ENCODE data around the gene AFAP1L2. TPM values are rescaled to one million over a fixed set of nuclear protein-coding genes. Genes with fewer than 3 reads are reported as not detected.

Gene AFAP1L2
- polyA plus RNA-seq, 4 donors: 1.1 to 7.7 (median 3.3) TPM

DNA sequence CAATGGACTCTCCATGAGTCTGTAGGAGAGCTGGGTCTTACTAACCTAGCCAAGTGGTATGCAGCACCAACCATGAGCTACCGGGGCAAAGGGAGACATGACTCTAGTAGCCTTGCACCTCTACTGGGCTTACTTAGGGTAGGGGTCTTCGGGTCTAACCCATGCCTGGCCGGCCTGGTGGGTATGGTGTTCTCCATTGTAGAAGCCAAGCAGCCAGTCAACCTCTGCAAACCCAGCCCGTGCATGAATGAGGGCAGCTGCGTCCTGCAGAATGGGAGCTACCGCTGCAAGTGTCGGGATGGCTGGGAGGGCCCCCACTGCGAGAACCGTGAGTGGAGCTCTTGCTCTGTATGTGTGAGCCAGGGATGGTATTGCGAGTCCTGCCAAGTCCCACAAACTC lies 114.3 kb downstream of the AFAP1L2 start:
- Histone ChIP-seq H3K27me3 (ENCODE audit: control insufficient read depth in 3 of 3, insufficient read depth in 3 of 3, low read length in 3 of 3) (no peaks in the 10 kb centered on the region), H3K27ac (ENCODE audit: low read depth in 1 of 3, low read length in 2 of 3) (no peak overlapping the region), H3K36me3 (ENCODE audit: control insufficient read depth in 3 of 3, insufficient read depth in 2 of 3, low read depth in 1 of 3, low read length in 3 of 3) (peaks cover 0 to 20% (median 0%) of the 10 kb centered on the region in 3 donors), H3K9me3 (ENCODE audit: control insufficient read depth in 2 of 2, insufficient read depth in 1 of 2, low read depth in 1 of 2, low read length in 1 of 2) (peaks cover 0 to 2% of the 10 kb centered on the region in 2 donors), H3K4me1 (ENCODE audit: control insufficient read depth in 3 of 3, insufficient read depth in 2 of 3, low read depth in 1 of 3, low read length in 2 of 3) (no peaks in the 10 kb centered on the region), H3K4me3 (ENCODE audit: low read depth in 1 of 3, low read length in 3 of 3) (no peak overlapping the region)
- 92 to 95% (median 94%) methylated on average over 10 of the region's 10 CpGs for WGBS, 3 donors
- DNase-seq: no peak
- FAIRE-seq: no peak

DNA sequence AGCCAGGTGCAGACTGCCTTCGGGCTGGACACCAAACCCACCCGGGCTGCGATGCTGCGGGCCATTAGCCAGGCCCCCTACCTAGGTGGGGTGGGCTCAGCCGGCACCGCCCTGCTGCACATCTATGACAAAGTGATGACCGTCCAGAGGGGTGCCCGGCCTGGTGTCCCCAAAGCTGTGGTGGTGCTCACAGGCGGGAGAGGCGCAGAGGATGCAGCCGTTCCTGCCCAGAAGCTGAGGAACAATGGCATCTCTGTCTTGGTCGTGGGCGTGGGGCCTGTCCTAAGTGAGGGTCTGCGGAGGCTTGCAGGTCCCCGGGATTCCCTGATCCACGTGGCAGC lies 115.2 kb downstream of the AFAP1L2 start:
- Histone ChIP-seq H3K9me3 (ENCODE audit: control insufficient read depth in 2 of 2, insufficient read depth in 1 of 2, low read depth in 1 of 2, low read length in 1 of 2) (no peaks in the 10 kb centered on the region), H3K4me3 (ENCODE audit: low read depth in 1 of 3, low read length in 3 of 3) (no peak overlapping the region), H3K36me3 (ENCODE audit: control insufficient read depth in 3 of 3, insufficient read depth in 2 of 3, low read depth in 1 of 3, low read length in 3 of 3) (peaks cover 0 to 20% (median 0%) of the 10 kb centered on the region in 3 donors), H3K27ac (ENCODE audit: low read depth in 1 of 3, low read length in 2 of 3) (no peak overlapping the region), H3K4me1 (ENCODE audit: control insufficient read depth in 3 of 3, insufficient read depth in 2 of 3, low read depth in 1 of 3, low read length in 2 of 3) (no peaks in the 10 kb centered on the region), H3K27me3 (ENCODE audit: control insufficient read depth in 3 of 3, insufficient read depth in 3 of 3, low read length in 3 of 3) (no peaks in the 10 kb centered on the region)
- 93 to 94% (median 93%) methylated on average over 16 of the region's 16 CpGs for WGBS, 3 donors
- FAIRE-seq (no peak), DNase-seq (no peak)

DNA sequence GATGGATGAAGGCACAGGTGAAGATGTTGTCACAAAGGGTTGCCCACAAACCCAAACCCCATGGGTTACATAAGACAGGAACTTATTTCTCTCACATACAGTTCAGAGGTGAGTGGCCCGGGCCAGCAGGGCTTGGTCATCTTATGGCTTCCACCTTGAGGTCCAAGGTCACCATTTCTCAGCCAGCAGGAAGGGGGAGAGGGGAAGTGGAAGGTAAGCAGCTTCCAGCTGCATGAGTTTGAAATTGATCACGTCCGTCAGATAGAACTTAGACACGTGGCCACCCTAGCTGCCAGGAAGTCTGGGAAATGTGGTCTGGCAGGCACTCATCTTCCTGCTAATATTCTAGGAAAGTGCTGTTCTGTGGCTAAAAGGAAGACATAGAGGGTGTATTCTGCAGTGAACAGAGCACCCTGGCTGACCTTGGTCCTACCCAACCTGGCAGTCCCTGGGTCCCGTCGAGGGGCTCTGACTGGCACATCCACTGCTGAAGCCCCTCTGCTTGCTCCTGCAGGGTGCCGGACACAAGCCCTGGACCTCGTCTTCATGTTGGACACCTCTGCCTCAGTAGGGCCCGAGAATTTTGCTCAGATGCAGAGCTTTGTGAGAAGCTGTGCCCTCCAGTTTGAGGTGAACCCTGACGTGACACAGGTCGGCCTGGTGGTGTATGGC lies 115.7 kb downstream of the AFAP1L2 start:
- no peaks in the 10 kb centered on the region for H3K27me3 ChIP-seq (ENCODE audit: control insufficient read depth in 3 of 3, insufficient read depth in 3 of 3, low read length in 3 of 3)
- 75 to 84% (median 79%) methylated on average over 11 of the region's 11 CpGs for WGBS, 3 donors
- no peaks in the 10 kb centered on the region for H3K9me3 ChIP-seq (ENCODE audit: control insufficient read depth in 2 of 2, insufficient read depth in 1 of 2, low read depth in 1 of 2, low read length in 1 of 2)
- H3K27ac ChIP-seq (ENCODE audit: low read depth in 1 of 3, low read length in 2 of 3): no peak overlapping the region
- DNase-seq (no peak), FAIRE-seq (no peak)
- peaks cover 0 to 20% (median 0%) of the 10 kb centered on the region in 3 donors for H3K36me3 ChIP-seq (ENCODE audit: control insufficient read depth in 3 of 3, insufficient read depth in 2 of 3, low read depth in 1 of 3, low read length in 3 of 3)
- H3K4me1 ChIP-seq (ENCODE audit: control insufficient read depth in 3 of 3, insufficient read depth in 2 of 3, low read depth in 1 of 3, low read length in 2 of 3): no peaks in the 10 kb centered on the region
- H3K4me3 ChIP-seq (ENCODE audit: low read depth in 1 of 3, low read length in 3 of 3): no peak overlapping the region

DNA sequence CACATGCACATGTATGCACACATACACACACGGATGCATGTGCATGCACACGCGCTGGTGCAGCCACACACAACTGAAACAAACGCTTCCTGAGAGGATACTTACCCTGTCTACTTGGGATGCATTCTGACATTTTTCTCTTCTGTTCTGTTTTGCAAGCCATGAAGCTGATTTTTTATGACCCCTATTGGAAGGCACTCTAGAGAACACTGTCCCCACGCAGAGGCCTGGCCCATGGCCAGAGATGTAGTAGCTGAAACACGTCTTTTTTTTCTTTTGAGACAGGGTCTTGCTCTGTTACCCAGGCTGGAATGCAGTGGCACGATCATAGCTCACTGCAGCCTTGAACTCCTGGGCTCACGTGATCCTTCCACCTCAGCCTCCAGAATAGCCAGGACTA lies 117.4 kb downstream of the AFAP1L2 start:
- H3K9me3 ChIP-seq (ENCODE audit: control insufficient read depth in 2 of 2, insufficient read depth in 1 of 2, low read depth in 1 of 2, low read length in 1 of 2): no peaks in the 10 kb centered on the region
- H3K36me3 ChIP-seq (ENCODE audit: control insufficient read depth in 3 of 3, insufficient read depth in 2 of 3, low read depth in 1 of 3, low read length in 3 of 3): peaks cover 0 to 20% (median 0%) of the 10 kb centered on the region in 3 donors
- no peak overlapping the region for H3K27ac ChIP-seq (ENCODE audit: low read depth in 1 of 3, low read length in 2 of 3)
- whole genome bisulfite sequencing, 3 donors: 71 to 76% (median 73%) methylated on average over 8 of the region's 8 CpGs
- no peak overlapping the region for H3K4me3 ChIP-seq (ENCODE audit: low read depth in 1 of 3, low read length in 3 of 3)
- FAIRE-seq (no peak), DNase-seq (no peak)
- H3K27me3 ChIP-seq (ENCODE audit: control insufficient read depth in 3 of 3, insufficient read depth in 3 of 3, low read length in 3 of 3): no peaks in the 10 kb centered on the region
- no peaks in the 10 kb centered on the region for H3K4me1 ChIP-seq (ENCODE audit: control insufficient read depth in 3 of 3, insufficient read depth in 2 of 3, low read depth in 1 of 3, low read length in 2 of 3)

DNA sequence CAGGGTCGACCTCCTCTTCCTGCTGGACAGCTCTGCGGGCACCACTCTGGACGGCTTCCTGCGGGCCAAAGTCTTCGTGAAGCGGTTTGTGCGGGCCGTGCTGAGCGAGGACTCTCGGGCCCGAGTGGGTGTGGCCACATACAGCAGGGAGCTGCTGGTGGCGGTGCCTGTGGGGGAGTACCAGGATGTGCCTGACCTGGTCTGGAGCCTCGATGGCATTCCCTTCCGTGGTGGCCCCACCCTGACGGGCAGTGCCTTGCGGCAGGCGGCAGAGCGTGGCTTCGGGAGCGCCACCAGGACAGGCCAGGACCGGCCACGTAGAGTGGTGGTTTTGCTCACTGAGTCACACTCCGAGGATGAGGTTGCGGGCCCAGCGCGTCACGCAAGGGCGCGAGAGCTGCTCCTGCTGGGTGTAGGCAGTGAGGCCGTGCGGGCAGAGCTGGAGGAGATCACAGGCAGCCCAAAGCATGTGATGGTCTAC lies 118.3 kb downstream of the AFAP1L2 start:
- Histone ChIP-seq H3K9me3 (ENCODE audit: control insufficient read depth in 2 of 2, insufficient read depth in 1 of 2, low read depth in 1 of 2, low read length in 1 of 2) (no peaks in the 10 kb centered on the region), H3K27ac (ENCODE audit: low read depth in 1 of 3, low read length in 2 of 3) (no peak overlapping the region), H3K27me3 (ENCODE audit: control insufficient read depth in 3 of 3, insufficient read depth in 3 of 3, low read length in 3 of 3) (no peaks in the 10 kb centered on the region), H3K36me3 (ENCODE audit: control insufficient read depth in 3 of 3, insufficient read depth in 2 of 3, low read depth in 1 of 3, low read length in 3 of 3) (peaks cover 0 to 15% (median 0%) of the 10 kb centered on the region in 3 donors), H3K4me1 (ENCODE audit: control insufficient read depth in 3 of 3, insufficient read depth in 2 of 3, low read depth in 1 of 3, low read length in 2 of 3) (no peaks in the 10 kb centered on the region), H3K4me3 (ENCODE audit: low read depth in 1 of 3, low read length in 3 of 3) (no peak overlapping the region)
- DNase-seq: no peak
- FAIRE-seq: no peak
- WGBS, 3 donors: 90 to 95% (median 91%) methylated on average over 31 of the region's 31 CpGs

DNA sequence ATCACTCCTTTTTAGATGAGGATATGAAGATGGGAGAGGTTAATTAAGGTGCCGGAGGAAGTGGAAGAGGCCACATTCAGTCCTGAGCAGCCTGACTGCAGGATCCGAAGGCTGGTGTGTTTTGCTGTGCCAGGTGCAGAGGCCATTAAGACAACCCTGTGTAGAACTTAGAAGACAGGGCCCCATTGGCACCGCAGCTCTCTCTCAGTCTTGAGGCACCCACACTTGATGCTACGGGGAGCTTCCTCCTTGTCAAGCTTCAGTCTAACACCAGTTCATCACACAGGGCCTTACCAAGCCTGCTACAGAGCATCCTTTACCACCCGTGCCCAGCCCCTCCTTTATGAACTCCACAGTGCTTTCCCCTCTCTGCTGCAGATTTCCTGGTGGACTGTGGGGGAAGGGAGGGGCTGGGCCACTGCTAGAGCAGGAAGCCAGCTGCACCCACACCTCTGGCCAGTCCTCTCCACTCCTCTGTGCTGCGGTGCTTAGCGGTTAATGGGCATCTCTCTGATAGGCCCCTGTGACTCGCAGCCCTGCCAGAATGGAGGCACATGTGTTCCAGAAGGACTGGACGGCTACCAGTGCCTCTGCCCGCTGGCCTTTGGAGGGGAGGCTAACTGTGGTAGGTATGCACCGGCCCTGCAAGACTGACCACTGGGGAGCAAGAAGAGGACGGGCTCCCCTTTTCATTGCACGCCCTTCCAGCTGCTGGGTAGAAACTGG lies 119.8 kb downstream of the AFAP1L2 start:
- Histone ChIP-seq H3K9me3 (ENCODE audit: control insufficient read depth in 2 of 2, insufficient read depth in 1 of 2, low read depth in 1 of 2, low read length in 1 of 2) (no peaks in the 10 kb centered on the region), H3K4me3 (ENCODE audit: low read depth in 1 of 3, low read length in 3 of 3) (no peak overlapping the region), H3K27me3 (ENCODE audit: control insufficient read depth in 3 of 3, insufficient read depth in 3 of 3, low read length in 3 of 3) (no peaks in the 10 kb centered on the region), H3K27ac (ENCODE audit: low read depth in 1 of 3, low read length in 2 of 3) (no peak overlapping the region), H3K36me3 (ENCODE audit: control insufficient read depth in 3 of 3, insufficient read depth in 2 of 3, low read depth in 1 of 3, low read length in 3 of 3) (peaks cover 0 to 8% (median 0%) of the 10 kb centered on the region in 3 donors), H3K4me1 (ENCODE audit: control insufficient read depth in 3 of 3, insufficient read depth in 2 of 3, low read depth in 1 of 3, low read length in 2 of 3) (no peaks in the 10 kb centered on the region)
- 79 to 89% (median 79%) methylated on average over 13 of the region's 13 CpGs for whole genome bisulfite sequencing, 3 donors
- DNase-seq (no peak), FAIRE-seq (no peak)

DNA sequence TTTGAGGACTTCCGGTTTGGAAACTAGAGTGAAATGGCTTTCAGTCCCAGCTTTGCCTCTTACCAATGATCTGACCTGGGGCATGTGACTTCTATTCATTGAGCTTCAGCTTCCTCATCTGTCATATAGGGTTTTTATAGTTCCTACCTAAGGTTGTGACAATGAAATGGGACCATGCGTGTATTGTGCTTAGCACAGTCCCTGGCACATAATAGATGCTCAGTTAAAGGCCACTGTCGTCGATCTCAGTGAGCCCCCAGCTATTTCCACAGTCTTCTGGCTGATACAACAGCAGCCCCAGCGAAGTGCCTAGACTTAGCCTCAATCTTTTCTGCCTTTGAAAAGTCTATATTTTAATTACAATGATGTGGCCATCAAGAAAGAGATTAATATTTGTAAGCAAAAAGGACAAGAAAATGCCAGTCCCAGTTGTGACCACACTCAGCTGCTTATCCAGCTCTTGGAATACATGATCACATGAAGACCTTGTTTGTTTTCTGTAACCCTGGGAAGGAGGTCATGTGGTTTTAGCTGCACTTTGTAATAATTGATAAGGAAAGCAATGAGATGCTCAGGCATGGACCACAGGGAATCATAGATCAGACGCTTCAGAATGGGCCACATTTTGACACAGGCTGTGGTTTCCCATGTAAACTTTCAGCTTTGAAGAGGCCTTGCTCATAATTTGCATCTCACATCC lies 120.6 kb downstream of the AFAP1L2 start:
- Histone ChIP-seq H3K9me3 (ENCODE audit: control insufficient read depth in 2 of 2, insufficient read depth in 1 of 2, low read depth in 1 of 2, low read length in 1 of 2) (no peaks in the 10 kb centered on the region), H3K36me3 (ENCODE audit: control insufficient read depth in 3 of 3, insufficient read depth in 2 of 3, low read depth in 1 of 3, low read length in 3 of 3) (peaks cover 0 to 2% (median 0%) of the 10 kb centered on the region in 3 donors), H3K27me3 (ENCODE audit: control insufficient read depth in 3 of 3, insufficient read depth in 3 of 3, low read length in 3 of 3) (no peaks in the 10 kb centered on the region), H3K4me3 (ENCODE audit: low read depth in 1 of 3, low read length in 3 of 3) (no peak overlapping the region), H3K4me1 (ENCODE audit: control insufficient read depth in 3 of 3, insufficient read depth in 2 of 3, low read depth in 1 of 3, low read length in 2 of 3) (no peaks in the 10 kb centered on the region), H3K27ac (ENCODE audit: low read depth in 1 of 3, low read length in 2 of 3) (no peak overlapping the region)
- WGBS, 3 donors: 83 to 86% (median 85%) methylated on average over 6 of the region's 6 CpGs
- FAIRE-seq (no peak), DNase-seq (no peak)

DNA sequence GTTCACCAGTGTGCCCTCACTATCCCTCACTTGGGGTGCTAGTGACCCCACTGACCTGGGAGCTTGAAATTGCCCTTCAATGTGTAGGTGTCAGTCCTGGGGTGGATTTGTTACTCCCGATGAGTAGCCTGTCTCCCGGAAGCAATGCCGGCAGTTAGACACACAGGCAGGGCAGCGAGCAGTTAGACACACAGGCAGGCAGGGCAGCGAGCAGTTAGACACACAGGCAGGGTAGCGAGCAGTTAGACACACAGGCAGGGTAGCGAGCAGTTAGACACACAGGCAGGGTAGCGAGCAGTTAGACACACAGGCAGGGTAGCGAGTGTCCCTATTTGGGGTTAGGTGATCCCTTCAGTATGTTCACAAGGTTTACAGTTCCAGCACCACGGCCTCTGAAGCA lies 121.2 kb downstream of the AFAP1L2 start:
- 93 to 98% (median 94%) methylated on average over 10 of the region's 10 CpGs for WGBS, 3 donors
- no peak for FAIRE-seq
- no peak for DNase-seq
- Histone ChIP-seq H3K27me3 (ENCODE audit: control insufficient read depth in 3 of 3, insufficient read depth in 3 of 3, low read length in 3 of 3) (no peaks in the 10 kb centered on the region), H3K4me1 (ENCODE audit: control insufficient read depth in 3 of 3, insufficient read depth in 2 of 3, low read depth in 1 of 3, low read length in 2 of 3) (no peaks in the 10 kb centered on the region), H3K36me3 (ENCODE audit: control insufficient read depth in 3 of 3, insufficient read depth in 2 of 3, low read depth in 1 of 3, low read length in 3 of 3) (peaks cover 0 to 4% (median 0%) of the 10 kb centered on the region in 3 donors), H3K9me3 (ENCODE audit: control insufficient read depth in 2 of 2, insufficient read depth in 1 of 2, low read depth in 1 of 2, low read length in 1 of 2) (no peaks in the 10 kb centered on the region), H3K4me3 (ENCODE audit: low read depth in 1 of 3, low read length in 3 of 3) (no peak overlapping the region), H3K27ac (ENCODE audit: low read depth in 1 of 3, low read length in 2 of 3) (no peak overlapping the region)
